ENCODE measurements around the gene TEKTIP1.
"Not testable (repeated sequence)": the region's sequence is repeated elsewhere in the genome, so short reads cannot be mapped to it uniquely, and the experiment has no call there.

TEKTIP1 gene

GRCh38 chr19:3507371-3508120, 31.4 kb upstream of the TEKTIP1 start:
- no peak for DNase-seq (ENCODE audit: low read depth)

GRCh38 chr19:3508121-3508661, 30.8 kb upstream of the TEKTIP1 start:
- DNase-seq (ENCODE audit: low read depth): not testable (repeated sequence)

- DNase-seq (ENCODE audit: low read depth): no peak
These were observed 30.0 kb upstream of the TEKTIP1 start for GRCh38 chr19:3508771-3509535.

- no peak for DNase-seq (ENCODE audit: low read depth)
These were observed 29.4 kb upstream of the TEKTIP1 start for GRCh38 chr19:3509566-3509989.

GRCh38 chr19:3510727-3511126, 28.2 kb upstream of the TEKTIP1 start:
- DNase-seq (ENCODE audit: low read depth): no peak

GRCh38 chr19:3511506-3512251, 27.3 kb upstream of the TEKTIP1 start:
- DNase-seq (ENCODE audit: low read depth): no peak

GRCh38 chr19:3512562-3513228, 26.3 kb upstream of the TEKTIP1 start:
- no peak for DNase-seq (ENCODE audit: low read depth)

GRCh38 chr19:3513229-3514140, 25.5 kb upstream of the TEKTIP1 start:
- no peak for DNase-seq (ENCODE audit: low read depth)

GRCh38 chr19:3514930-3515329, 24.0 kb upstream of the TEKTIP1 start:
- DNase-seq (ENCODE audit: low read depth): no peak

GRCh38 chr19:3515891-3516422, 23.0 kb upstream of the TEKTIP1 start:
- no peak for DNase-seq (ENCODE audit: low read depth)

GRCh38 chr19:3516675-3517207, 22.2 kb upstream of the TEKTIP1 start:
- peak; percentile 27 for DNase-seq (ENCODE audit: low read depth)

GRCh38 chr19:3517638-3518037, 21.3 kb upstream of the TEKTIP1 start:
- no peak for DNase-seq (ENCODE audit: low read depth)

GRCh38 chr19:3518255-3518654, 20.7 kb upstream of the TEKTIP1 start:
- no peak for DNase-seq (ENCODE audit: low read depth)

- DNase-seq (ENCODE audit: low read depth): no peak
These were observed 20.3 kb upstream of the TEKTIP1 start for GRCh38 chr19:3518659-3519058.

GRCh38 chr19:3519126-3519525, 19.8 kb upstream of the TEKTIP1 start:
- DNase-seq (ENCODE audit: low read depth): no peak

- DNase-seq (ENCODE audit: low read depth): no peak
These were observed 18.5 kb upstream of the TEKTIP1 start for GRCh38 chr19:3520166-3521103.

GRCh38 chr19:3521104-3521445, 17.9 kb upstream of the TEKTIP1 start:
- DNase-seq (ENCODE audit: low read depth): no peak

- no peak for DNase-seq (ENCODE audit: low read depth)
These were observed 16.3 kb upstream of the TEKTIP1 start for GRCh38 chr19:3522421-3523360.
